Thoracic aorta (tissue), 2 donors: Measurements from ENCODE around the gene PPCDC. TPM values are rescaled to one million over a fixed set of nuclear protein-coding genes. Genes with fewer than 3 reads are reported as not detected.

ENCODE experiments used
- ATAC-seq: fragments of 150-250 bp; one replicate; pipeline ENCODE4 v1.8.0; 2017; ENCODE audit warnings: low read depth; ENCODE audit not compliant: insufficient number of reproducible peaks, low FRiP score
- DNase-seq: peaks from one replicate; pipeline ENCODE4 v3.0.0-alpha.2; 2020; ENCODE audit warnings: low spot score
- H3K27ac ChIP-seq, 2 donors: fragments of 200-600 bp; sonication (generic); 1 replicate in 1 of 2; 2 replicates in 1 of 2; pipeline ENCODE4 v1.5.1; 2016; ENCODE audit warnings: mild to moderate bottlenecking in 2 of 2, moderate library complexity in 2 of 2
- H3K27me3 ChIP-seq: fragments of 200-600 bp; sonication (generic); replicated peaks from 2 replicates; pipeline ENCODE4 v1.6.0; 2016; ENCODE audit warnings: mild to moderate bottlenecking; ENCODE audit not compliant: insufficient read depth
- H3K36me3 ChIP-seq: fragments of 200-600 bp; sonication (generic); one replicate; pipeline ENCODE4 v1.5.1; 2016
- H3K4me1 ChIP-seq, 2 donors: fragments of 200-600 bp; sonication (generic); 1 replicate in 1 of 2; 2 replicates in 1 of 2; pipeline versions ENCODE4 v1.5.1 to v1.6.0; 2016; ENCODE audit warnings: low read depth in 2 of 2, mild to moderate bottlenecking in 1 of 2; ENCODE audit not compliant: control insufficient read depth in 1 of 2
- H3K4me3 ChIP-seq: fragments of 200-600 bp; sonication (generic); 2 replicates; pipeline ENCODE4 v1.5.1; 2016; ENCODE audit warnings: mild to moderate bottlenecking
- H3K9me3 ChIP-seq: fragments of 200-600 bp; sonication (generic); 2 replicates; pipeline ENCODE4 v1.5.1; 2016
- total RNA-seq, 2 donors: library from RNA; depleted of rRNA; stranded (reverse); fragments of >200 nt; gene quantifications; one replicate each; pipeline versions ENCODE4 v1.1.0 to v1.2.3, GENCODE V29; 2016
- TF ChIP-seq, protein P1 (sequence below): fragments of 200-600 bp; sonication (generic); IDR thresholded peaks from one replicate; pipeline ENCODE4 v1.5.1; 2019; ENCODE audit warnings: antibody characterized with exemption

The PPCDC gene
- total RNA-seq, 2 donors from 2014 or later, result 8.5 to 13.7 TPM

DNA sequence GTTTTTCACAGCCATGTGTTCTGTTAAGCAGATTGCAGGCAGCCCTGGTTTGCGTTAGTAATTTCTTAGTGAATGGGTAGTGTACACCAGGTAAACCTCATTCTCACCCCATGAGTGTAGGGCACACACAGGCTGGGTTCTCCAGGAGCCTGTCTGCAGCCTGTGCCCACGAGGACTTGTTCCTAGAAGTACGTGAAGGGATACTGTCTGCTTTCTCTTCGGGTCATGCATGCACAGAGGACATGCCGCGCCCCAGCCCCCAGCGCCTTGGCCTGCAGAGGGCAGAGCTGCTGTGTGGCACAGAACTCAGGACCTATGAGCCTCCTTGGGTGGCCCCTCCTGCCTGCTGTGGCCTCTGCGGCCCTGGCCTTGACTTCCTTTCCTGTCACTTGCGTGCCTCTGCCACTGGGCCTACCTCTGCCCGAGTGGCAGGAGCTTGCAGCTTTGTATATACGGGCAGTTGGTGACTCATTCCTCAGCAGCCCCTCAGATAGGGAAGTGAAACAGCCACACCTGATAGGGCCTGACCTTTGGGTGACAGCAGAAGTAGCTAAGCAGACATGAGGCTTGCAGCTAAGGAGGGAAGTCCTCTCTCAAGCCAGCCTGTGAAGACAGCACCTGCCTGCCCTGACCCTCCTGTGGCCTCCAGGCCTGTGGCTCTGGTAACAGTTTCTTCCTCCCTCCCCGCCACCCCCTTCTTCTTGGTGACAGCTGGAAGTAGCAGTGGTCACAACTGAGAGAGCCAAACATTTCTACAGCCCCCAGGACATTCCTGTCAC is 19.5 kb downstream of the PPCDC start:
- Histone ChIP-seq H3K9me3 (no peaks in the 10 kb centered on the region), H3K27me3 (no peaks in the 10 kb centered on the region), H3K36me3 (no peaks in the 10 kb centered on the region), H3K27ac (peak overlapping the region; percentile 84 to 88), H3K4me1 (peaks cover 44 to 62% of the 10 kb centered on the region in 2 donors), H3K4me3 (peak overlapping the region; percentile 41)
- TF ChIP-seq, protein P1, sequence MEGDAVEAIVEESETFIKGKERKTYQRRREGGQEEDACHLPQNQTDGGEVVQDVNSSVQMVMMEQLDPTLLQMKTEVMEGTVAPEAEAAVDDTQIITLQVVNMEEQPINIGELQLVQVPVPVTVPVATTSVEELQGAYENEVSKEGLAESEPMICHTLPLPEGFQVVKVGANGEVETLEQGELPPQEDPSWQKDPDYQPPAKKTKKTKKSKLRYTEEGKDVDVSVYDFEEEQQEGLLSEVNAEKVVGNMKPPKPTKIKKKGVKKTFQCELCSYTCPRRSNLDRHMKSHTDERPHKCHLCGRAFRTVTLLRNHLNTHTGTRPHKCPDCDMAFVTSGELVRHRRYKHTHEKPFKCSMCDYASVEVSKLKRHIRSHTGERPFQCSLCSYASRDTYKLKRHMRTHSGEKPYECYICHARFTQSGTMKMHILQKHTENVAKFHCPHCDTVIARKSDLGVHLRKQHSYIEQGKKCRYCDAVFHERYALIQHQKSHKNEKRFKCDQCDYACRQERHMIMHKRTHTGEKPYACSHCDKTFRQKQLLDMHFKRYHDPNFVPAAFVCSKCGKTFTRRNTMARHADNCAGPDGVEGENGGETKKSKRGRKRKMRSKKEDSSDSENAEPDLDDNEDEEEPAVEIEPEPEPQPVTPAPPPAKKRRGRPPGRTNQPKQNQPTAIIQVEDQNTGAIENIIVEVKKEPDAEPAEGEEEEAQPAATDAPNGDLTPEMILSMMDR, result peak; percentile 32
- peak; percentile 18 for ATAC-seq
- DNase-seq, result peak; percentile 38

DNA sequence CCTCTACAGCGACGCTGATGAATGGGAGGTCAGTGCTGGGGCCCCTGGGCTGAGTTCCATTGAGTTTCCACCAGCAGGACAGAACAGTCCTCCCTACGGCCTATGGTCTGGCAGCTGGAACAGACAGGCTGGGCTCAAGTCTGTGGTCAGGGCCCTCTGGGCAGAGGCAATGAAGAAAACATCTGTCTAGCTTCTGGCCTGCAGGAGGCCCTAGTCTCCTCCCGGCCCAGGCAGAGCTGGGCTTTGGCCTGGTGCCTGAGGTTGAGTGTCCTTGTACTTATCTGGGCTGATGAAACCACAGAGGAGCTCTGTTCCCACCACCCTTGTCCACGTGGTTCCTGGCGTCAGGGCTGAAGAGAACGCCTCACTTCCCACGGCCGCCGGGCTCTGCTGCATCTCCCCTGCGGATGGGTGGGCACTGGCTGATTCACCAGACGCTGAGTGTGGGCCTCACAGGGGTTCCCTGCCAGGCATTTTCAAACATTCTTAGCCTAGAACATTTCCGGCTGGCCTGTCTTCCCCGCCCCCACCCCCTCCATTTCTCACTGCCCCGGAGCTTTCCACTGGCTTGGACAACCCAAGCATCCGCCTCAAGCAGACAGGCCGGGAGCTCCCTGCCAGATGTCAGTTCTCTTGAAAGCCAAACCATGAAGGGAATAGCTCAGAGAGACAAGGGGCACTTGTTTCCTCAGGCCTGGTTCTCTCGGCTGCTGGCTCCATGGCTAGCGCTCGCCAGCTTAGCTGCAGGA is 20.3 kb downstream of the PPCDC start:
- DNase-seq (peak; percentile 93), ATAC-seq (peak; percentile 77)
- TF ChIP-seq, protein P1, result peak; percentile 39
- no peaks in the 10 kb centered on the region for H3K27me3 ChIP-seq
- H3K4me3 ChIP-seq, result peak overlapping the region; percentile 41
- no peaks in the 10 kb centered on the region for H3K36me3 ChIP-seq
- H3K9me3 ChIP-seq, result no peaks in the 10 kb centered on the region
- H3K27ac ChIP-seq, result peak overlapping the region; percentile 84 to 88
- H3K4me1 ChIP-seq, result peaks cover 45 to 70% of the 10 kb centered on the region in 2 donors

DNA sequence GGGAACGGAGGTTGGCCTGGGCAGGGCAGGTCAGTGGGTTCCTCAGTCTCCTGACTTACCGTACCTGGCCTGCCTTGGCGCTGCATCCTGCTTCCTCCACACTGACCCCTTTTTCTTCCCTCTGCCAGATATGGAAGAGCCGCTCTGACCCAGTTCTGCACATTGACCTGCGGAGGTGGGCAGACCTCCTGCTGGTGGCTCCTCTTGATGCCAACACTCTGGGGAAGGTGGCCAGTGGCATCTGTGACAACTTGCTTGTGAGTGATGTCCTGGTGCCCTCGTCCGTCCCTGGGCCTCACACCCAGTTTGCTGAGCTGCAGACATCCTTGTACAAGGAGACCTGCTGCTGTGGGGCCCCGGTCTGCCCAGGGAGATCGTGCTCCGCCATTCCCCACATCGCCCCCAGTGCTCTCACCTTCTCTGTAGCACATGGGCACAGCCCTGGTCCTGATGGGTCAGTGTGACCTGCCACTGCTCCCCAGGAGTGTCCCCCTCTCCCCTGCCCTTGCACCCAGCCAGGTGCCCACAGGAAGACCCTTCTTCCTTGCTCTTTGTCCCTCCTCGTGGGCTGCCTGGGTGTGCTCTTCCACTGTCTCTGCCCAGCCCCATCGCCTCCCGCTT is 21.0 kb downstream of the PPCDC start:
- Histone ChIP-seq H3K27ac (peak overlapping the region; percentile 84 to 88), H3K9me3 (no peaks in the 10 kb centered on the region), H3K4me1 (peaks cover 51 to 76% of the 10 kb centered on the region in 2 donors), H3K27me3 (no peaks in the 10 kb centered on the region), H3K36me3 (no peaks in the 10 kb centered on the region), H3K4me3 (peak overlapping the region; percentile 41)
- ATAC-seq, result peak; percentile 16
- TF ChIP-seq, protein P1, result no peak
- DNase-seq, result no peak

DNA sequence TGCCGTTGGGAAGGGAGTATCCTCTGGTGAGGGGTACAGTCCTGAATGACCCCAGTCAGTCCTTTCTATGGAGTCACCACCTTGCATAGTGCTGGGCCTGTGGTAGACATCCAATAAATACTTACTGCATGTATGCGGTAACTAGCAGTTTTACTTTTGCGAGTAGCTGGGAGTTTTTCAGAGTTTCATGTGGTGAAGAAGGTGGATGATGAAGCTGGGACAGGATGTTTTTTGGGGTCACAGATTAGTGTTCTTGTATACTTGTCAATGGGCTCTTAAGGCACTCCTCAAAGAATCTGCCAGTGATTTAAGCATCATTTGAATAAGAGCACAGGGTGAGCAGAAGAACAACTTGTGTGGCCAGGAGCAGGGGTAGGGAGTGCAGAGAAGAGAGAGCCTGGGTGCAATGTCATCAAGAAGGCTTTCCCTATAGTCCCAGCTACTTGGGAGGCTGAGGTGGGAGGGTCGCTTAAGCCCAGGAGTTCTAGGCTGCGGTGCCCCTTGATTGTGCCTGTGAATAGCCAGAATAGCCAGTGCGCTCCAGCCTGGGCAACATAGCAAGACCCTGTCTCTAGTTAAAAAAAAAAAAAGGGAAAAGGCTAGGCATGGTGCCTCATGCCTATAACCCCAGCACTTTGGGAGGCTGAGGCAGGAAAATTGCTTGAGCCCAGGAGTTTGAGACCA is 22.1 kb downstream of the PPCDC start:
- H3K4me3 ChIP-seq, result no peak overlapping the region
- TF ChIP-seq, protein P1, result no peak
- H3K9me3 ChIP-seq, result no peaks in the 10 kb centered on the region
- DNase-seq (no peak), ATAC-seq (no peak)
- H3K36me3 ChIP-seq, result no peaks in the 10 kb centered on the region
- peaks cover 55 to 86% of the 10 kb centered on the region in 2 donors for H3K4me1 ChIP-seq
- peak overlapping the region in 1 of 2 donors; percentile 5 for H3K27ac ChIP-seq
- no peaks in the 10 kb centered on the region for H3K27me3 ChIP-seq
